HepG2 (cell line): Measurements from ENCODE around the gene ETV5. TPM values are rescaled to one million over a fixed set of nuclear protein-coding genes. Genes with fewer than 3 reads are reported as not detected.

ENCODE experiments used
- ARNT ChIP-seq: fragments of 450-650 bp; IDR thresholded peaks from 2 replicates; pipeline ENCODE4 v1.6.1; 2017
- FOXA1 ChIP-seq, 2 experiments: fragments of 450-650 bp in 1 of 2; sonication (generic) in 1 of 2; formaldehyde crosslinking in 1 of 2; IDR thresholded peaks; 2 replicates each; pipeline versions ENCODE4 v1.4.0 to v1.6.1; 2016 to 2020; ENCODE audit warnings: missing genetic modification reagents in 1 of 2
- GTF2F1 ChIP-seq: fragments of 150-350 bp; IDR thresholded peaks from 2 replicates; pipeline ENCODE4 v1.6.1; 2014; ENCODE audit warnings: low read length
- HNRNPH1 ChIP-seq: fragments of 200-400 bp; formaldehyde crosslinking; optimal IDR thresholded peaks from 2 replicates; pipeline ENCODE3; 2017; ENCODE audit warnings: mild to moderate bottlenecking, low read depth, low read length
- IKZF4 ChIP-seq: sonication (generic); formaldehyde crosslinking; IDR thresholded peaks from 2 replicates; pipeline ENCODE4 v1.5.1; 2020; ENCODE audit warnings: borderline replicate concordance, mild to moderate bottlenecking, low read depth, missing genetic modification reagents; ENCODE audit errors: not compliant biosample characterization
- NCOA2 ChIP-seq: sonication (generic); formaldehyde crosslinking; IDR thresholded peaks from 2 replicates; pipeline ENCODE4 v1.8.0; 2022; ENCODE audit warnings: inconsistent platforms
- SALL1 ChIP-seq: sonication (generic); formaldehyde crosslinking; IDR thresholded peaks from 2 replicates; pipeline ENCODE4 v1.8.0; 2022; ENCODE audit warnings: mild to moderate bottlenecking, missing genetic modification reagents
- SMAD1 ChIP-seq: sonication (generic); formaldehyde crosslinking; IDR thresholded peaks from 2 replicates; pipeline ENCODE4 v1.4.0; 2020; ENCODE audit warnings: missing genetic modification reagents, low read depth, mild to moderate bottlenecking, borderline replicate concordance
- ZNF235 ChIP-seq: sonication (generic); formaldehyde crosslinking; IDR thresholded peaks from 2 replicates; pipeline ENCODE4 v1.8.1; 2023; ENCODE audit warnings: mild to moderate bottlenecking, missing genetic modification reagents, borderline replicate concordance
- ZNF652 ChIP-seq: IDR thresholded peaks from 2 replicates; pipeline ENCODE4 v1.6.1; 2016; ENCODE audit warnings: low read depth, borderline replicate concordance
- ZSCAN30 ChIP-seq: sonication (generic); formaldehyde crosslinking; IDR thresholded peaks from 2 replicates; pipeline ENCODE4 v1.5.0; 2020; ENCODE audit warnings: mild to moderate bottlenecking, missing genetic modification reagents
- polyA plus RNA-seq, 8 experiments: library from polyadenylated mRNA; depleted of rRNA in 3 of 8; stranded (reverse) in 7 of 8; unstranded in 1 of 8; fragments of >200 nt; fragmentation: Illumina TruSeq in 4 of 8; extraction: Trizol in 4 of 8; gene quantifications; 2 replicates each; pipeline versions ENCODE4 v1.2.1 to v1.2.3, GENCODE V29; 2011 to 2016; ENCODE audit warnings: low read depth in 4 of 8, missing spikeins in 1 of 8, mixed read lengths in 1 of 8; ENCODE audit not compliant: insufficient read depth in 1 of 8
- total RNA-seq, 5 experiments: library from RNA; depleted of rRNA; stranded (reverse); fragments of >200 nt; fragmentation: Illumina TruSeq; extraction: Trizol; gene quantifications; 2 replicates each; pipeline ENCODE4 v1.2.3, GENCODE V29; 2016; ENCODE audit warnings: low read depth in 1 of 5
- TF ChIP-seq, protein P1 (sequence below): sonication (generic); formaldehyde crosslinking; IDR thresholded peaks from 2 replicates; pipeline ENCODE4 v1.5.1; 2020; ENCODE audit warnings: missing genetic modification reagents, mild to moderate bottlenecking, borderline replicate concordance
- TF ChIP-seq, protein P2 (sequence below): sonication (generic); formaldehyde crosslinking; IDR thresholded peaks from 2 replicates; pipeline ENCODE4 v1.4.0; 2020; ENCODE audit warnings: mild to moderate bottlenecking, missing genetic modification reagents
- TF ChIP-seq, protein P3 (sequence below), 2 experiments: sonication (generic) in 1 of 2; formaldehyde crosslinking in 1 of 2; IDR thresholded peaks; 2 replicates each; pipeline versions ENCODE4 v1.4.0 to v1.6.1; 2016 to 2020; ENCODE audit warnings: borderline replicate concordance in 1 of 2, low read depth in 1 of 2, mild to moderate bottlenecking in 1 of 2, missing genetic modification reagents in 1 of 2
- TF ChIP-seq, protein P4 (sequence below): sonication (generic); formaldehyde crosslinking; IDR thresholded peaks from 2 replicates; pipeline ENCODE4 v1.8.0; 2022; ENCODE audit warnings: missing genetic modification reagents, mild to moderate bottlenecking, moderate library complexity, borderline replicate concordance

Gene ETV5
- total and polyA plus RNA-seq, 2 of the 13 experiments (the other 11 are each of a cell fraction or from before 2014, with no cell fraction given): 52.9 to 57.2 TPM

DNA sequence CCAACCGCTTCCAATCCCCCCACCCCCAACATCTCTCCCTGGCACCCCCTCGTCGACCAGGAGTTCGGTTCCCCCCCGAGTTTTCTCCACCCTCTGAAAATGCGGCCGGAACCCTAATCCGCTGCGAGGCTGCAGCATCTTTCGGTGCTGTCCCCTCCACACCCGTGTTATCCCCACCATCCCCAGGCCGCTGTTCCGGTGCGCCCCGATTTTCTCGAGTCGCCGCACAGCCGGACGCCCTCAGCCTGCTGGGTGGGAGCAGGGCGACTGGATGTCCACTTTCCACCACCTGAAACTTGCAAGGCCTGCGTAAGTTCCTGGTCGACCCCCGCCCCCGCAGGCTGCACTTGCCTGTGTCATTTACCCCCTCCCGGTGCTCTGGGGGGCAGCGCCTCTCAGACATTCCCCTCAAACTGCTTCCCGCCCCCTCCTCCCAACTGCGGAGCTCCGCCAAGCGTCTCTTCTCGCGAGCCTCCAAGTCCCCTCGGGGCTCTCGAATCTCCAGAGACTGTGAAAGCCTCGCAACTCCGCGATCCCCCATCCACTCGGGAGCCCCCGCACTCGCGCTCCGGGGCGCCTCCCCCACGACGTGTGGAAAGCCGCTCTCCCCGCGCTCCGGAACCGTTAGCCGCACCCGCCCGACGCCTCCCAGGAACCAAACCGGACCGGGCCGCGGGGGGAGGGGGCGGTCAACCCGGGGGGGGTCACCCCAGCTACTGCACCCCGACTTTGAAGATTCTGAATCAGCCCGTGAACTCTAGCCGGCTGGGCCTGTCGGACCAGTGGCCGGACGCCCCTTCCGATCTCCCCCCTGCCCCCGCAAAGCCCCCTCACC is 566 bp downstream of the ETV5 start (continued):
- no peak for TF ChIP-seq ZNF235 (CRISPR knock-in tag)
- no peak for TF ChIP-seq NCOA2 (CRISPR knock-in tag)
- TF ChIP-seq, protein P1, sequence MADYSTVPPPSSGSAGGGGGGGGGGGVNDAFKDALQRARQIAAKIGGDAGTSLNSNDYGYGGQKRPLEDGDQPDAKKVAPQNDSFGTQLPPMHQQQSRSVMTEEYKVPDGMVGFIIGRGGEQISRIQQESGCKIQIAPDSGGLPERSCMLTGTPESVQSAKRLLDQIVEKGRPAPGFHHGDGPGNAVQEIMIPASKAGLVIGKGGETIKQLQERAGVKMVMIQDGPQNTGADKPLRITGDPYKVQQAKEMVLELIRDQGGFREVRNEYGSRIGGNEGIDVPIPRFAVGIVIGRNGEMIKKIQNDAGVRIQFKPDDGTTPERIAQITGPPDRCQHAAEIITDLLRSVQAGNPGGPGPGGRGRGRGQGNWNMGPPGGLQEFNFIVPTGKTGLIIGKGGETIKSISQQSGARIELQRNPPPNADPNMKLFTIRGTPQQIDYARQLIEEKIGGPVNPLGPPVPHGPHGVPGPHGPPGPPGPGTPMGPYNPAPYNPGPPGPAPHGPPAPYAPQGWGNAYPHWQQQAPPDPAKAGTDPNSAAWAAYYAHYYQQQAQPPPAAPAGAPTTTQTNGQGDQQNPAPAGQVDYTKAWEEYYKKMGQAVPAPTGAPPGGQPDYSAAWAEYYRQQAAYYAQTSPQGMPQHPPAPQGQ (CRISPR knock-in tag): no peak
- no peak for TF ChIP-seq ARNT
- no peak for TF ChIP-seq GTF2F1
- TF ChIP-seq, protein P2, sequence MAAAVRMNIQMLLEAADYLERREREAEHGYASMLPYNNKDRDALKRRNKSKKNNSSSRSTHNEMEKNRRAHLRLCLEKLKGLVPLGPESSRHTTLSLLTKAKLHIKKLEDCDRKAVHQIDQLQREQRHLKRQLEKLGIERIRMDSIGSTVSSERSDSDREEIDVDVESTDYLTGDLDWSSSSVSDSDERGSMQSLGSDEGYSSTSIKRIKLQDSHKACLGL (CRISPR knock-in tag): no peak; the same call in 1 of the 2 replicates
- TF ChIP-seq, protein P3, sequence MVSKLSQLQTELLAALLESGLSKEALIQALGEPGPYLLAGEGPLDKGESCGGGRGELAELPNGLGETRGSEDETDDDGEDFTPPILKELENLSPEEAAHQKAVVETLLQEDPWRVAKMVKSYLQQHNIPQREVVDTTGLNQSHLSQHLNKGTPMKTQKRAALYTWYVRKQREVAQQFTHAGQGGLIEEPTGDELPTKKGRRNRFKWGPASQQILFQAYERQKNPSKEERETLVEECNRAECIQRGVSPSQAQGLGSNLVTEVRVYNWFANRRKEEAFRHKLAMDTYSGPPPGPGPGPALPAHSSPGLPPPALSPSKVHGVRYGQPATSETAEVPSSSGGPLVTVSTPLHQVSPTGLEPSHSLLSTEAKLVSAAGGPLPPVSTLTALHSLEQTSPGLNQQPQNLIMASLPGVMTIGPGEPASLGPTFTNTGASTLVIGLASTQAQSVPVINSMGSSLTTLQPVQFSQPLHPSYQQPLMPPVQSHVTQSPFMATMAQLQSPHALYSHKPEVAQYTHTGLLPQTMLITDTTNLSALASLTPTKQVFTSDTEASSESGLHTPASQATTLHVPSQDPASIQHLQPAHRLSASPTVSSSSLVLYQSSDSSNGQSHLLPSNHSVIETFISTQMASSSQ (IDR thresholded peaks at IDR 0.05; ENCODE audit: low read depth): no peak
- TF ChIP-seq, protein P3 (CRISPR knock-in tag; IDR thresholded peaks at IDR 0.05; ENCODE audit: borderline replicate concordance): no peak
- TF ChIP-seq ZSCAN30 (CRISPR knock-in tag): 0 out of 2 replicates have a peak, but pooled peaks have one; percentile 75
- no peak for TF ChIP-seq FOXA1 (IDR thresholded peaks at IDR 0.05)
- TF ChIP-seq FOXA1 (CRISPR knock-in tag; IDR thresholded peaks at IDR 0.05): no peak
- no peak for TF ChIP-seq SMAD1 (CRISPR knock-in tag)
- TF ChIP-seq IKZF4 (CRISPR knock-in tag): no peak
- TF ChIP-seq SALL1: no peak; the same call in 1 of the 2 replicates
- no peak for TF ChIP-seq ZNF652 (CRISPR knock-in tag)
- TF ChIP-seq HNRNPH1: no peak
- TF ChIP-seq, protein P4, sequence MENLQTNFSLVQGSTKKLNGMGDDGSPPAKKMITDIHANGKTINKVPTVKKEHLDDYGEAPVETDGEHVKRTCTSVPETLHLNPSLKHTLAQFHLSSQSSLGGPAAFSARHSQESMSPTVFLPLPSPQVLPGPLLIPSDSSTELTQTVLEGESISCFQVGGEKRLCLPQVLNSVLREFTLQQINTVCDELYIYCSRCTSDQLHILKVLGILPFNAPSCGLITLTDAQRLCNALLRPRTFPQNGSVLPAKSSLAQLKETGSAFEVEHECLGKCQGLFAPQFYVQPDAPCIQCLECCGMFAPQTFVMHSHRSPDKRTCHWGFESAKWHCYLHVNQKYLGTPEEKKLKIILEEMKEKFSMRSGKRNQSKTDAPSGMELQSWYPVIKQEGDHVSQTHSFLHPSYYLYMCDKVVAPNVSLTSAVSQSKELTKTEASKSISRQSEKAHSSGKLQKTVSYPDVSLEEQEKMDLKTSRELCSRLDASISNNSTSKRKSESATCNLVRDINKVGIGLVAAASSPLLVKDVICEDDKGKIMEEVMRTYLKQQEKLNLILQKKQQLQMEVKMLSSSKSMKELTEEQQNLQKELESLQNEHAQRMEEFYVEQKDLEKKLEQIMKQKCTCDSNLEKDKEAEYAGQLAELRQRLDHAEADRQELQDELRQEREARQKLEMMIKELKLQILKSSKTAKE (CRISPR knock-in tag): 0 out of 2 replicates have a peak, but pooled peaks have one; percentile 22
